ENCODE results near the gene TSPO. TPM values are rescaled to one million over a fixed set of nuclear protein-coding genes. Genes with fewer than 3 reads are reported as not detected.

The TSPO gene
- total and polyA plus RNA-seq, 8 donors = 198 to 489 (median 380) TPM

- DNase-seq = no peak
- 77 to 86% (median 80%) methylated on average over 16 to 23 of the region's 23 CpGs for WGBS, 5 donors
- peaks cover 0 to 54% (median 26%) of the 10 kb centered on the region in 4 donors for H3K4me1 ChIP-seq
- H3K27ac ChIP-seq = peak overlapping the region in 1 of 5 donors; percentile 1
- no peaks in the 10 kb centered on the region for H3K9me3 ChIP-seq
- H3K4me3 ChIP-seq = no peak overlapping the region
- peaks cover 36 to 85% (median 72%) of the 10 kb centered on the region in 4 donors for H3K36me3 ChIP-seq
- intact Hi-C loops (cut with DNase I; ENCODE audit: low total_unique reads) = no loop called here
- no peaks in the 10 kb centered on the region for H3K27me3 ChIP-seq
- TF ChIP-seq EP300 (IDR thresholded peaks at IDR 0.05) (no peak), POLR2AphosphoS5 (IDR thresholded peaks at IDR 0.05) (no peak), POLR2A (IDR thresholded peaks at IDR 0.05) (no peak), CTCF (IDR thresholded peaks at IDR 0.05) (no peak)
These were observed 18.2 kb downstream of the TSPO start for GRCh38 chr22:43169310-43170130.

GRCh38 chr22:43170131-43170480 lies 18.7 kb downstream of the TSPO start:
- intact Hi-C loops (cut with DNase I; ENCODE audit: low total_unique reads) = no loop called here
- Histone ChIP-seq H3K36me3 (peaks cover 39 to 91% (median 78%) of the 10 kb centered on the region in 4 donors), H3K4me1 (peaks cover 0 to 49% (median 27%) of the 10 kb centered on the region in 4 donors), H3K27ac (no peak overlapping the region), H3K27me3 (no peaks in the 10 kb centered on the region), H3K9me3 (no peaks in the 10 kb centered on the region), H3K4me3 (no peak overlapping the region)
- 88 to 93% (median 91%) methylated on average over 8 to 9 of the region's 9 CpGs for WGBS, 5 donors
- DNase-seq = no peak
- TF ChIP-seq CTCF (IDR thresholded peaks at IDR 0.05) = no peak
- TF ChIP-seq EP300 (IDR thresholded peaks at IDR 0.05) = no peak

GRCh38 chr22:43171019-43171491 lies 19.7 kb downstream of the TSPO start:
- peak overlapping the region; percentile 53 to 83 (median 63) for H3K27ac ChIP-seq

GRCh38 chr22:43171607-43172006 lies 20.2 kb downstream of the TSPO start:
- DNase-seq = peak; percentile 58 to 77
- 47 to 62% (median 52%) methylated on average over 10 to 12 of the region's 12 CpGs for WGBS, 5 donors
- H3K9me3 ChIP-seq = no peaks in the 10 kb centered on the region
- H3K36me3 ChIP-seq = peaks cover 43 to 100% (median 90%) of the 10 kb centered on the region in 4 donors
- peak overlapping the region in 1 of 4 donors; percentile 6 for H3K4me3 ChIP-seq
- TF ChIP-seq POLR2A (IDR thresholded peaks at IDR 0.05) (no peak), POLR2AphosphoS5 (IDR thresholded peaks at IDR 0.05) (peak in 1 of 3 donors; percentile 3), EP300 (IDR thresholded peaks at IDR 0.05) (no peak)
- H3K27me3 ChIP-seq = no peaks in the 10 kb centered on the region
- intact Hi-C loops (cut with DNase I; ENCODE audit: low total_unique reads) = no loop called here
- peaks cover 0 to 45% (median 28%) of the 10 kb centered on the region in 4 donors for H3K4me1 ChIP-seq
- peak overlapping the region; percentile 53 to 83 (median 63) for H3K27ac ChIP-seq

More at GRCh38 chr22:43171019-43171491, 19.7 kb downstream of the TSPO start:
- no peaks in the 10 kb centered on the region for H3K27me3 ChIP-seq
- no peaks in the 10 kb centered on the region for H3K9me3 ChIP-seq
- H3K36me3 ChIP-seq = peaks cover 43 to 100% (median 87%) of the 10 kb centered on the region in 4 donors
- 39 to 68% (median 54%) methylated on average over 8 to 14 of the region's 14 CpGs for WGBS, 5 donors
- intact Hi-C loops (cut with DNase I; ENCODE audit: low total_unique reads) = no loop called here
- H3K4me1 ChIP-seq = peaks cover 0 to 45% (median 28%) of the 10 kb centered on the region in 4 donors
- H3K4me3 ChIP-seq = peak overlapping the region in 1 of 4 donors; percentile 6
- DNase-seq = peak in 1 of 2 donors; percentile 52
- TF ChIP-seq POLR2A (IDR thresholded peaks at IDR 0.05) (no peak), POLR2AphosphoS5 (IDR thresholded peaks at IDR 0.05) (peak in 1 of 3 donors; percentile 4), EP300 (IDR thresholded peaks at IDR 0.05) (no peak)

- no peaks in the 10 kb centered on the region for H3K27me3 ChIP-seq
- TF ChIP-seq CTCF (IDR thresholded peaks at IDR 0.05) (no peak), EP300 (IDR thresholded peaks at IDR 0.05) (no peak), POLR2AphosphoS5 (IDR thresholded peaks at IDR 0.05) (no peak), POLR2A (IDR thresholded peaks at IDR 0.05) (no peak)
- H3K4me1 ChIP-seq = peaks cover 0 to 43% (median 28%) of the 10 kb centered on the region in 4 donors
- intact Hi-C loops (cut with DNase I; ENCODE audit: low total_unique reads) = no loop called here
- no peak for DNase-seq
- 88 to 98% (median 95%) methylated on average over 19 of the region's 19 CpGs for WGBS, 5 donors
- no peak overlapping the region for H3K4me3 ChIP-seq
- H3K9me3 ChIP-seq = no peaks in the 10 kb centered on the region
- peak overlapping the region in 3 of 5 donors; percentile 59 to 83 (median 78) for H3K27ac ChIP-seq
- H3K36me3 ChIP-seq = peaks cover 43 to 100% (median 89%) of the 10 kb centered on the region in 4 donors
These were observed 20.8 kb downstream of the TSPO start for GRCh38 chr22:43172191-43172590.
